Fibroblast of peridontal ligament (primary cell): ENCODE results near the gene FTL.

ENCODE experiments used
- DNase-seq: peaks from one replicate; pipeline ENCODE4 v3.0.0-alpha.2; 2010; ENCODE audit errors: extremely low read depth

The FTL gene

GRCh38 chr19:48945817-48946216 lies 19.3 kb upstream of the FTL start:
- no peak for DNase-seq

GRCh38 chr19:48946463-48947257 lies 18.4 kb upstream of the FTL start:
- no peak for DNase-seq

GRCh38 chr19:48947258-48947542 lies 17.9 kb upstream of the FTL start:
- no peak for DNase-seq

- no peak for DNase-seq
Observed at GRCh38 chr19:48950159-48950558, 14.9 kb upstream of the FTL start.

GRCh38 chr19:48950830-48951519 lies 14.1 kb upstream of the FTL start:
- no peak for DNase-seq

GRCh38 chr19:48953141-48953540 lies 12.0 kb upstream of the FTL start:
- DNase-seq: no peak

GRCh38 chr19:48953990-48954594 lies 11.0 kb upstream of the FTL start:
- no peak for DNase-seq

- peak; percentile 93 for DNase-seq
Observed at GRCh38 chr19:48954595-48955307, 10.4 kb upstream of the FTL start, which contains the start of gene BAX. BAX (plus strand) TSS chr19:48954875; CDS start chr19:48954929, 54 bp downstream.

- DNase-seq: no peak
Observed at GRCh38 chr19:48955308-48955958, 9.7 kb upstream of the FTL start.

GRCh38 chr19:48958006-48958405 lies 7.1 kb upstream of the FTL start:
- DNase-seq: no peak

GRCh38 chr19:48959341-48960239 lies 5.5 kb upstream of the FTL start:
- no peak for DNase-seq

- no peak for DNase-seq
Observed at GRCh38 chr19:48961051-48961649, 4.0 kb upstream of the FTL start.

GRCh38 chr19:48961673-48962028 lies 3.5 kb upstream of the FTL start:
- no peak for DNase-seq

- DNase-seq: no peak
Observed at GRCh38 chr19:48962029-48962848, 2.9 kb upstream of the FTL start.

GRCh38 chr19:48962849-48963165 lies 2.3 kb upstream of the FTL start:
- no peak for DNase-seq

GRCh38 chr19:48963371-48964204 lies 1.5 kb upstream of the FTL start:
- DNase-seq: peak; percentile 48

GRCh38 chr19:48964205-48965039 lies 687 bp upstream of the FTL start:
- DNase-seq: peak; percentile 51
